Karpas-422 (cell line): ENCODE data around the gene MMS22L. TPM values are rescaled to one million over a fixed set of nuclear protein-coding genes. Genes with fewer than 3 reads are reported as not detected.

ENCODE experiments used
- DNase-seq: peaks from one replicate; pipeline ENCODE4 v3.0.0-alpha.2; 2015
- H2AFZ ChIP-seq: fragments of 200-600 bp; sonication (generic); 2 replicates; pipeline ENCODE4 v1.6.1; 2014; ENCODE audit warnings: antibody characterized with exemption, low read length, mixed read lengths
- H3K27ac ChIP-seq: fragments of 200-600 bp; sonication (generic); 2 replicates; pipeline ENCODE4 v1.5.1; 2014; ENCODE audit warnings: mild to moderate bottlenecking, low read length, moderate library complexity
- H3K27me3 ChIP-seq: fragments of 200-600 bp; sonication (generic); 2 replicates; pipeline ENCODE4 v1.6.1; 2014; ENCODE audit warnings: low read length, mixed read lengths
- H3K36me3 ChIP-seq: fragments of 200-600 bp; sonication (generic); 2 replicates; pipeline ENCODE4 v1.6.1; 2014; ENCODE audit warnings: low read length, mixed read lengths; ENCODE audit not compliant: insufficient read depth
- H3K4me1 ChIP-seq: fragments of 200-600 bp; sonication (generic); 2 replicates; pipeline ENCODE4 v1.6.1; 2014; ENCODE audit warnings: mild to moderate bottlenecking, low read length, mixed read lengths
- H3K4me2 ChIP-seq: fragments of 200-600 bp; sonication (generic); 2 replicates; pipeline ENCODE4 v1.6.1; 2014; ENCODE audit warnings: low read length, low read depth, mild to moderate bottlenecking; ENCODE audit not compliant: poor library complexity, severe bottlenecking
- H3K4me3 ChIP-seq: fragments of 200-600 bp; sonication (generic); 2 replicates; pipeline ENCODE4 v1.5.1; 2014; ENCODE audit warnings: mild to moderate bottlenecking, antibody characterized with exemption, low read length, mixed read lengths
- H3K79me2 ChIP-seq: fragments of 200-600 bp; sonication (generic); 2 replicates; pipeline ENCODE4 v1.6.1; 2014; ENCODE audit warnings: mild to moderate bottlenecking, low read length, mixed read lengths
- H3K9ac ChIP-seq: fragments of 200-600 bp; sonication (generic); 2 replicates; pipeline ENCODE4 v1.6.0; 2014; ENCODE audit warnings: low read length
- H3K9me2 ChIP-seq: fragments of 200-600 bp; sonication (generic), shearing (Covaris generic); replicated peaks from 2 replicates; pipeline ENCODE4 v1.6.0; 2014; ENCODE audit warnings: mild to moderate bottlenecking, low read length, moderate library complexity; ENCODE audit not compliant: insufficient read depth
- H3K9me3 ChIP-seq: fragments of 300-700, 200-600 bp; sonication (generic); 2 replicates; pipeline ENCODE4 v1.6.1; 2014; ENCODE audit warnings: low read length, mixed read lengths
- H4K20me1 ChIP-seq: fragments of 200-600 bp; sonication (generic); 2 replicates; pipeline ENCODE4 v1.6.1; 2014; ENCODE audit warnings: mild to moderate bottlenecking, antibody characterized with exemption, low read length, low read depth; ENCODE audit not compliant: insufficient read depth
- total RNA-seq: library from RNA; depleted of rRNA; stranded (reverse); fragments of >200 nt; shearing (Covaris generic); gene quantifications from 2 replicates; pipeline ENCODE4 v1.2.3, GENCODE V29; 2014; ENCODE audit warnings: low replicate concordance

Gene MMS22L
- total RNA-seq, 1 experiment from 2014 or later: 50.4 TPM

DNA sequence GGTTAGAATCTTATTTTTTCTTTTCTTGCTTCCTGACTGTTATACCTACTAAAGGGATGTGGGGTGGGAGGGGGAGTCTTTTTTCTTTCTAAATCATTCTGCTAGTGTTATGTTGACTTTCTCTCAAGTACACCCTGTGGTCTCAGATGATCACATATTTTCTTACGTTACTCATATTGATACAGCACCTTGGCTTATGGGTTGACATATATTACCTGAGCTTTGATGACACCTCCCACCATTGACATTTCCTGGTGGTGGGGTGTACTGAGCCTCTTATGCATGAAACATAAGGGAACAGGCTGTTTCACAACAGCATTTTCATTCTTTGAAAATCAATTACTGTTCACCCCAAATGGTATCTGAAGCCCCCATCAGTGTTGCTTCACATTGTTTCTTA is 169.8 kb downstream of the MMS22L start:
- Histone ChIP-seq H3K9me3 (no peaks in the 10 kb centered on the region), H3K4me2 (no peak overlapping the region), H3K4me1 (no peaks in the 10 kb centered on the region), H3K9ac (no peak overlapping the region), H3K79me2 (no peaks in the 10 kb centered on the region), H3K27ac (no peak overlapping the region), H3K9me2 (no peaks in the 10 kb centered on the region), H2AFZ (no peak overlapping the region), H3K36me3 (no peaks in the 10 kb centered on the region), H3K27me3 (no peaks in the 10 kb centered on the region), H4K20me1 (no peaks in the 10 kb centered on the region), H3K4me3 (no peak overlapping the region)
- DNase-seq: no peak

DNA sequence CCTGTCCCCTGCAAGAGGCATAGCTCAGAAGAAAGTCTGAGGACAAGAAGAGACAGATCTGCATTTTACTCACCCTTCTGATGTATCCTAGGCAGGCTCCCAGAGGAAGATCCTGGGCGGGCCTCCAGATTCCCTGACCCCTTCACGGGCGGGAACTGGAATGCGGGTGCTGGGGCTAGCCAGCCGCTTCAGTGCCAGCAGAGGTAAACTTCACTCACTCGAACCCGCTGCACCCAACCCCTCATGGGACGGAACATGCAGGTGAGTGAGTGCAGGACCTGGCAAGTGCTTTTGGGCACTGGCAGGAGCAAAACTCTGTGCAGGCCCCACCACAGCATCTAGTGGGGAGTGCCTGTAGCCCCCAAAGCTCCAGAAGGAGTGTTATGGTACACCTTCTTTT is 171.8 kb downstream of the MMS22L start:
- H3K9me2 ChIP-seq: no peaks in the 10 kb centered on the region
- DNase-seq: no peak
- H3K4me1 ChIP-seq: no peaks in the 10 kb centered on the region
- H3K27ac ChIP-seq: no peak overlapping the region
- no peaks in the 10 kb centered on the region for H3K9me3 ChIP-seq
- no peaks in the 10 kb centered on the region for H4K20me1 ChIP-seq
- no peaks in the 10 kb centered on the region for H3K79me2 ChIP-seq
- H3K4me3 ChIP-seq: no peak overlapping the region
- H3K9ac ChIP-seq: no peak overlapping the region
- no peaks in the 10 kb centered on the region for H3K27me3 ChIP-seq
- H3K36me3 ChIP-seq: no peaks in the 10 kb centered on the region
- H3K4me2 ChIP-seq: no peak overlapping the region
- no peak overlapping the region for H2AFZ ChIP-seq

GRCh38 chr6:97110626-97111025 is 172.4 kb downstream of the MMS22L start:
- Histone ChIP-seq H3K27ac (no peak overlapping the region), H3K9me3 (no peaks in the 10 kb centered on the region), H3K9ac (no peak overlapping the region), H3K4me3 (no peak overlapping the region), H3K79me2 (no peaks in the 10 kb centered on the region), H2AFZ (no peak overlapping the region), H4K20me1 (no peaks in the 10 kb centered on the region), H3K4me1 (no peaks in the 10 kb centered on the region), H3K9me2 (no peaks in the 10 kb centered on the region), H3K4me2 (no peak overlapping the region), H3K36me3 (no peaks in the 10 kb centered on the region), H3K27me3 (no peaks in the 10 kb centered on the region)
- no peak for DNase-seq

DNA sequence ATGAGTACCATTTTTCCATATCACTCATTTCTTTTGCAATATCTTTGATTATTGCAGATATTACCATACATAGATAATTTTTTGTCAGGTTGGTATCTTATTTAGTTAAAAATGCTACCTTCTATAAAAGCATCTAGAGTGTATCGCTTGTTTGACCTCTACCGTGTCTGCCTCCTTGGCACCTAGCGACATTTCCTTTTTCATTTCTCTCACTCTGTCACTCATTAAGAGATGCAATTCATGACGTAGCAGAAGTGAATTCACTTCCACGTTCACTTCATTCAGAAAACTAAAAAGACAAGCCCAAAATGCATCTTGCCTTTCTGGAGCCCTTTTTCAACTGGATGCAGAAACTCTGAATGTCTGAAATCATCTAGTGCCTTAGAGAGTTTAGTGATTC is 172.9 kb downstream of the MMS22L start:
- H3K4me1 ChIP-seq: no peaks in the 10 kb centered on the region
- no peaks in the 10 kb centered on the region for H3K9me2 ChIP-seq
- DNase-seq: no peak
- no peak overlapping the region for H3K4me3 ChIP-seq
- no peaks in the 10 kb centered on the region for H4K20me1 ChIP-seq
- no peaks in the 10 kb centered on the region for H3K36me3 ChIP-seq
- no peak overlapping the region for H3K4me2 ChIP-seq
- no peak overlapping the region for H3K9ac ChIP-seq
- no peaks in the 10 kb centered on the region for H3K9me3 ChIP-seq
- no peaks in the 10 kb centered on the region for H3K27me3 ChIP-seq
- no peaks in the 10 kb centered on the region for H3K79me2 ChIP-seq
- no peak overlapping the region for H3K27ac ChIP-seq
- H2AFZ ChIP-seq: no peak overlapping the region

DNA sequence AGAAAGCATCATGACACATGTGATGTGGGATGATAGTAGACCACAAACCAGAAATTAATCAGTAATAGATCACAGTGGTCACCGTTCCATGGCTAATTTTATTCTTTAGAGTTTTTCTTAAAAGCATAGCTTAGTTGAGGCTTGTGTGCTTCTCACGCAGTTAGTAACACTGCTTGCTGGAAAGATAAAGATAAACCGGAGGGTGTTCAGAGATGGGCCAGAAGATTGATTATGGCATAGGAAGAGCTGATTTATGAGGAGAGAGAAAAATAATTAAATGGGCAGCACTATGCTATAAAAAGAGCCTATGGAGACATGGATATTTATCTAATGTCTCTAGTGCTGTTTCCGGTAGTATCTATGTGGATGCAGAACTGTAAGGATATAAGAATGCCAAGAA is 173.6 kb downstream of the MMS22L start:
- Histone ChIP-seq H3K4me1 (no peaks in the 10 kb centered on the region), H3K27me3 (no peaks in the 10 kb centered on the region), H3K27ac (no peak overlapping the region), H3K79me2 (no peaks in the 10 kb centered on the region), H3K36me3 (no peaks in the 10 kb centered on the region), H4K20me1 (no peaks in the 10 kb centered on the region), H3K9me2 (no peaks in the 10 kb centered on the region), H3K9me3 (no peaks in the 10 kb centered on the region), H2AFZ (no peak overlapping the region), H3K4me2 (no peak overlapping the region), H3K9ac (no peak overlapping the region), H3K4me3 (no peak overlapping the region)
- DNase-seq: no peak

DNA sequence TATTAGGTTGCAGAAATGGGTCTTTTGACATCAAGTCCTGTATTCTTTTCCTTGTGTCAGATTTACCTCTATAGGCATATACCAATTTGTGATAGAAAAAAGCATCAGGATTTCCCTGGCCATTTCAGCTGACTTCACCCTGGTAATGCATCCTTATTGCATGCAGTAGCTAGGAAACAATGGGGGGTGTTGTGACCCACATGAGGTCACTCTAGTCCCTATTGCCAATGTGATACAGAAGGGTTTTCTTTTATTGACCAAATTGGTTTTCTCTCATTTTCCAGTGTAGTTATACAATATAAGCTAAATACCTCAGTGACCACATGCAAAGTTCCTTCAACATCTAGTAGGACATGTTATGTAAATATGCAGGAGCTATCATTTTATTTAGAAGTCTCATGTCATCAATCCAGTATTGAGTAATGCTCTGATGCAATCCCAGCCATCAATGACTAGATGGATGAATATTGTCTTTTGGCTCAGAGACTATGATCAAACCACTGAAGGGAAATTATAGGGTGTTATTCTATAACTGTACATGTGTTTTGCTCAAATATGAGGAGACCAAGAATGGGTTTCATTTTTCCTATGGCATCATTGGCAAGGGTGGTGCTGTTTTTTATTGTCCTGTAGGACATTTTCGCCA is 180.7 kb downstream of the MMS22L start:
- H3K9me2 ChIP-seq: no peaks in the 10 kb centered on the region

DNA sequence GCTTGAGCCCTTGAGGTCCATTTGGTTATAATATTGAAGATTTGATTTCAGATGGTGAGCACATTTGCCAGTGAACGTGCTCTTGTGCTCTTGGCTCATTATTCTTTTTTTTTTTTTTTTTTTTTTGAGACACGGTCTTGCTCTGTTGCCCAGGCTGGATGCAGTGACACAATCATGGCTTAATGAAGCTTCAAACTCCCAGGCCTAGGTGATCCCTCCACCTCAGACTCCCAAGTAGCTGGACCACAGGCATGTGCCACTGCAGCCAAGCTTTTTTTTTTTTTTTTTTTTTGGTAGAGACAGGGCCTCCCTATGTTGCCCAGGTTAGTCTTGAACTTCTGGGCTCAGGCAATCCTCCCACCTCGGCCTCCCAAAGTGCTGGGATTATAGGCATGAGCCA is 182.3 kb downstream of the MMS22L start:
- Histone ChIP-seq H3K9me2 (no peaks in the 10 kb centered on the region), H3K27me3 (no peaks in the 10 kb centered on the region), H3K79me2 (no peaks in the 10 kb centered on the region), H3K27ac (no peak overlapping the region), H2AFZ (no peak overlapping the region), H3K4me3 (no peak overlapping the region), H3K9me3 (no peaks in the 10 kb centered on the region), H3K4me2 (no peak overlapping the region), H4K20me1 (no peaks in the 10 kb centered on the region), H3K4me1 (no peaks in the 10 kb centered on the region), H3K36me3 (no peaks in the 10 kb centered on the region), H3K9ac (no peak overlapping the region)
- DNase-seq: no peak

More for the DNA sequence above, 180.7 kb downstream of the MMS22L start:
- Histone ChIP-seq H3K4me3 (no peak overlapping the region), H4K20me1 (no peaks in the 10 kb centered on the region), H3K4me2 (no peak overlapping the region), H2AFZ (no peak overlapping the region), H3K9ac (no peak overlapping the region), H3K79me2 (no peaks in the 10 kb centered on the region), H3K27me3 (no peaks in the 10 kb centered on the region), H3K9me3 (no peaks in the 10 kb centered on the region), H3K4me1 (no peaks in the 10 kb centered on the region), H3K27ac (no peak overlapping the region), H3K36me3 (no peaks in the 10 kb centered on the region)
- no peak for DNase-seq

- H3K27me3 ChIP-seq: no peaks in the 10 kb centered on the region
- no peak overlapping the region for H3K4me2 ChIP-seq
- no peaks in the 10 kb centered on the region for H3K36me3 ChIP-seq
- DNase-seq: no peak
- no peak overlapping the region for H3K9ac ChIP-seq
- H3K27ac ChIP-seq: no peak overlapping the region
- no peak overlapping the region for H2AFZ ChIP-seq
- no peaks in the 10 kb centered on the region for H3K9me3 ChIP-seq
- H3K4me1 ChIP-seq: no peaks in the 10 kb centered on the region
- no peak overlapping the region for H3K4me3 ChIP-seq
- H3K79me2 ChIP-seq: no peaks in the 10 kb centered on the region
- H4K20me1 ChIP-seq: no peaks in the 10 kb centered on the region
- H3K9me2 ChIP-seq: no peaks in the 10 kb centered on the region
These were observed 185.7 kb downstream of the MMS22L start for GRCh38 chr6:97097068-97098047.
